H9 (cell line): Measurements from ENCODE around the gene SCYL3. TPM values are rescaled to one million over a fixed set of nuclear protein-coding genes. Genes with fewer than 3 reads are reported as not detected.

Source experiments
- DNase-seq: peaks from one replicate; pipeline ENCODE4 v3.0.0-alpha.2; 2017
- H2AFZ ChIP-seq: one replicate; pipeline ENCODE4 v1.6.1; 2013; ENCODE audit warnings: mild to moderate bottlenecking, low read length, control low read depth, moderate library complexity
- H2AK5ac ChIP-seq: 2 replicates; pipeline ENCODE4 v1.6.1; 2013; ENCODE audit warnings: low read length, control low read depth, mixed read lengths; ENCODE audit not compliant: insufficient read length
- H2BK120ac ChIP-seq: one replicate; pipeline ENCODE4 v1.6.1; 2013; ENCODE audit warnings: low read depth, mild to moderate bottlenecking, low read length, control low read depth, inconsistent platforms; ENCODE audit not compliant: poor library complexity, severe bottlenecking
- H2BK12ac ChIP-seq: 2 replicates; pipeline ENCODE4 v1.6.1; 2013; ENCODE audit warnings: low read length, control low read depth, mixed read lengths, low read depth; ENCODE audit not compliant: insufficient read length
- H2BK15ac ChIP-seq: 2 replicates; pipeline ENCODE4 v1.6.1; 2013; ENCODE audit warnings: low read depth, low read length, control low read depth
- H2BK20ac ChIP-seq: one replicate; pipeline ENCODE4 v1.6.1; 2013; ENCODE audit warnings: low read depth, mild to moderate bottlenecking, low read length, control low read depth, inconsistent platforms; ENCODE audit not compliant: poor library complexity, severe bottlenecking
- H2BK5ac ChIP-seq: 2 replicates; pipeline ENCODE4 v1.6.1; 2013; ENCODE audit warnings: low read length, control low read depth, mixed read lengths; ENCODE audit not compliant: insufficient read length
- H3K14ac ChIP-seq: 2 replicates; pipeline ENCODE4 v1.6.1; 2013; ENCODE audit warnings: low read length, control low read depth; ENCODE audit not compliant: insufficient read depth
- H3K18ac ChIP-seq: 2 replicates; pipeline ENCODE4 v1.6.1; 2013; ENCODE audit warnings: low read depth, mild to moderate bottlenecking, mixed read lengths, low read length, control low read depth; ENCODE audit not compliant: insufficient read length
- H3K23ac ChIP-seq: 2 replicates; pipeline ENCODE4 v1.6.1; 2013; ENCODE audit warnings: low read length, control low read depth, mixed read lengths, low read depth; ENCODE audit not compliant: insufficient read length
- H3K23me2 ChIP-seq: 2 replicates; pipeline ENCODE4 v1.6.1; 2013; ENCODE audit warnings: low read depth, mild to moderate bottlenecking, mixed read lengths, low read length, control low read depth; ENCODE audit not compliant: insufficient read length, poor library complexity, severe bottlenecking
- H3K27ac ChIP-seq: 2 replicates; pipeline ENCODE4 v1.5.1; 2013; ENCODE audit warnings: low read length, control low read depth, mixed read lengths, low read depth; ENCODE audit not compliant: insufficient read length
- H3K27me3 ChIP-seq: 2 replicates; pipeline ENCODE4 v1.6.1; 2013; ENCODE audit warnings: low read length, control low read depth, inconsistent platforms; ENCODE audit not compliant: insufficient read depth
- H3K4ac ChIP-seq: 2 replicates; pipeline ENCODE4 v1.6.1; 2013; ENCODE audit warnings: low read depth, mild to moderate bottlenecking, control low read depth, inconsistent platforms, low read length, moderate library complexity
- H3K4me1 ChIP-seq: 2 replicates; pipeline ENCODE4 v1.6.1; 2013; ENCODE audit warnings: low read length, control low read depth, inconsistent platforms; ENCODE audit not compliant: insufficient read depth
- H3K4me2 ChIP-seq: 2 replicates; pipeline ENCODE4 v1.6.1; 2013; ENCODE audit warnings: low read length, control low read depth, mixed read lengths; ENCODE audit not compliant: insufficient read length, insufficient read depth
- H3K56ac ChIP-seq: 2 replicates; pipeline ENCODE4 v1.6.1; 2013; ENCODE audit warnings: low read depth, mild to moderate bottlenecking, mixed read lengths, low read length, control low read depth; ENCODE audit not compliant: insufficient read length
- H3K79me1 ChIP-seq: 2 replicates; pipeline ENCODE4 v1.6.1; 2013; ENCODE audit warnings: low read depth, mild to moderate bottlenecking, moderate library complexity, low read length, control low read depth, inconsistent platforms; ENCODE audit not compliant: insufficient read depth, poor library complexity, severe bottlenecking
- H3K79me2 ChIP-seq: 2 replicates; pipeline ENCODE4 v1.6.1; 2013; ENCODE audit warnings: low read length, control low read depth, inconsistent platforms; ENCODE audit not compliant: insufficient read depth
- H3K9ac ChIP-seq: 2 replicates; pipeline ENCODE4 v1.6.1; 2013; ENCODE audit warnings: low read length, control low read depth, mixed read lengths; ENCODE audit not compliant: insufficient read length; ENCODE audit errors: extremely low read depth
- H3K9me3 ChIP-seq: one replicate; pipeline ENCODE4 v1.6.1; 2013; ENCODE audit warnings: low read depth, low read length, inconsistent platforms; ENCODE audit not compliant: control insufficient read depth
- H3T11ph ChIP-seq: one replicate; pipeline ENCODE4 v1.6.1; 2013; ENCODE audit warnings: mild to moderate bottlenecking, low read length, control low read depth, inconsistent platforms
- H4K20me1 ChIP-seq: one replicate; pipeline ENCODE4 v1.6.1; 2013; ENCODE audit not compliant: control insufficient read depth, insufficient read length, insufficient read depth
- H4K5ac ChIP-seq: 2 replicates; pipeline ENCODE4 v1.6.1; 2013; ENCODE audit warnings: low read depth, mild to moderate bottlenecking, mixed read lengths, low read length, control low read depth; ENCODE audit not compliant: insufficient read length
- H4K8ac ChIP-seq: replicated peaks from 2 replicates; pipeline ENCODE4 v1.6.1; 2013; ENCODE audit warnings: low read length, control low read depth, mixed read lengths, low read depth; ENCODE audit not compliant: insufficient read length
- H4K91ac ChIP-seq: 2 replicates; pipeline ENCODE4 v1.6.1; 2013; ENCODE audit warnings: low read depth, mild to moderate bottlenecking, moderate library complexity, mixed read lengths, low read length, control low read depth; ENCODE audit not compliant: insufficient read length
- H3K27ac Mint-ChIP-seq, 3 experiments: 2 replicates in 2 of 3; 3 replicates in 1 of 3; pipeline ENCODE4 v1.8.0; 2020 to 2021; ENCODE audit warnings: mixed read lengths in 3 of 3, mild to moderate bottlenecking in 1 of 3, moderate library complexity in 1 of 3
- H3K27me3 Mint-ChIP-seq: 2 replicates; pipeline ENCODE4 v1.8.0; 2021; ENCODE audit warnings: low read depth, mild to moderate bottlenecking, moderate library complexity, mixed read lengths
- H3K36me3 Mint-ChIP-seq, 3 experiments: 2 replicates in 2 of 3; 3 replicates in 1 of 3; pipeline ENCODE4 v1.8.0; 2020 to 2021; ENCODE audit warnings: low read depth in 3 of 3, mixed read lengths in 3 of 3; ENCODE audit not compliant: insufficient read depth in 1 of 3
- H3K4me1 Mint-ChIP-seq, 2 experiments: 2 replicates each; pipeline ENCODE4 v1.8.0; 2020; ENCODE audit warnings: mixed read lengths in 2 of 2
- H3K4me3 Mint-ChIP-seq, 2 experiments: 2 replicates in 1 of 2; 3 replicates in 1 of 2; pipeline ENCODE4 v1.8.0; 2020 to 2021; ENCODE audit warnings: mild to moderate bottlenecking in 2 of 2, mixed read lengths in 2 of 2, moderate library complexity in 1 of 2
- H3K9me3 Mint-ChIP-seq, 2 experiments: 2 replicates in 1 of 2; 3 replicates in 1 of 2; pipeline ENCODE4 v1.8.0; 2020; ENCODE audit warnings: mild to moderate bottlenecking in 2 of 2, mixed read lengths in 2 of 2, moderate library complexity in 1 of 2
- WGBS: extraction: QIAGEN DNeasy Blood & Tissue Kit; methylation state at CpG from one replicate; pipeline ENCODE4 v1.1.7; 2013; ENCODE audit warnings: missing lambda C conversion rate, low lambda C conversion rate, mixed read lengths; ENCODE audit not compliant: insufficient read length; ENCODE audit errors: extremely low coverage; 5-methylcytosine and 5-hydroxymethylcytosine counted together
- total RNA-seq: library from RNA; stranded (reverse); gene quantifications from 2 replicates; pipeline ENCODE4 v1.2.1, GENCODE V29; 2021
- TF ChIP-seq, protein P1 (sequence below): fragments of 200-600 bp; sonication (generic); conservative IDR thresholded peaks from 3 replicates; pipeline ENCODE4 v1.8.0; 2021; ENCODE audit warnings: antibody characterized with exemption, mild to moderate bottlenecking

Gene SCYL3
- total RNA-seq, 1 experiment from 2014 or later: 3.9 TPM

DNA sequence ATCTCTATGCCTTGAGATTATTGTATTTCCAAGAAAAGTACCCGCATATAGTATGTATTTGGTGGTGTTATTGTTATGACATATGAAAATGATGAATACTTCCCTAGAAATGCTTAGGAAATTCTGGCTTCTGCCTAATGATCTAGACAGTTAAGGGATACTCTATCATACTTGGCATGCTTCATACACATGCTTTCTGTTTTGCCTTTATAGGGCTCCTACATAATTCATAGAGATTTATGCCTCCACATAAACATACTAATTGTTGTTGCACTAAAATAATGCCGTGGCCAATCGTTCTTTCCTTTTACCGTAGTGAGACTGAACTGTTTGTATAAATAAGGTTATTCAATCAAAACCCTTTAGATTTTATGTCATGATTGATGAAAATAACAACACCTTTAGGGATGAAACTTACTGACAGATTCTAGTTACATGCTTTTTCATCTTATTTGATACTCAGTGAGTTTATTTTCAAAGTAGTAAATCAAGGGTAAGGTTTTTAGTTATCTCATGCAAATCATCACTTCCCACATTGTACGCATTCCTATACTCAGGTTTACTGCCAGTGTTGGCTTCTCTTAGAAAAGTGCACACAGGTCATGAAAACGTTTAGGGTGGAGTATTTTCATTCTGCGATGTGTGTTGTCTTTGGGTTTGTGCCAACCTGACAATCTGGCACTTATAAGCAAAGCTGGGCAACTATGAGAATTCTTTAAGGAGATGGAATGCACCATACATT lies 40.5 kb upstream of the SCYL3 start:
- Histone ChIP-seq H2AK5ac (no peak overlapping the region), H2BK15ac (no peak overlapping the region), H3K23ac (no peak overlapping the region), H3K27ac (no peak overlapping the region), H3K4ac (no peak overlapping the region), H2BK12ac (no peak overlapping the region), H3K27me3 (no peaks in the 10 kb centered on the region), H3K56ac (no peak overlapping the region), H2BK120ac (no peak overlapping the region), H3K18ac (no peak overlapping the region), H3K79me2 (no peaks in the 10 kb centered on the region), H4K8ac (no peak overlapping the region), H3K9me3 (no peaks in the 10 kb centered on the region), H3K79me1 (no peaks in the 10 kb centered on the region), H3K9ac (no peak overlapping the region), H2BK20ac (no peak overlapping the region), H3K4me1 (no peaks in the 10 kb centered on the region), H3K14ac (no peak overlapping the region), H3T11ph (no peak overlapping the region), H4K91ac (no peak overlapping the region), H3K4me2 (no peak overlapping the region), H4K5ac (no peak overlapping the region), H2BK5ac (no peak overlapping the region), H4K20me1 (no peaks in the 10 kb centered on the region), H2AFZ (no peak overlapping the region), H3K23me2 (no peaks in the 10 kb centered on the region)
- H3K9me3 Mint-ChIP-seq: no peaks in the 10 kb centered on the region
- WGBS: no CpG with 5 or more reads among the region's 7 CpGs
- H3K27ac Mint-ChIP-seq: no peak overlapping the region
- H3K27me3 Mint-ChIP-seq: no peaks in the 10 kb centered on the region
- TF ChIP-seq, protein P1, sequence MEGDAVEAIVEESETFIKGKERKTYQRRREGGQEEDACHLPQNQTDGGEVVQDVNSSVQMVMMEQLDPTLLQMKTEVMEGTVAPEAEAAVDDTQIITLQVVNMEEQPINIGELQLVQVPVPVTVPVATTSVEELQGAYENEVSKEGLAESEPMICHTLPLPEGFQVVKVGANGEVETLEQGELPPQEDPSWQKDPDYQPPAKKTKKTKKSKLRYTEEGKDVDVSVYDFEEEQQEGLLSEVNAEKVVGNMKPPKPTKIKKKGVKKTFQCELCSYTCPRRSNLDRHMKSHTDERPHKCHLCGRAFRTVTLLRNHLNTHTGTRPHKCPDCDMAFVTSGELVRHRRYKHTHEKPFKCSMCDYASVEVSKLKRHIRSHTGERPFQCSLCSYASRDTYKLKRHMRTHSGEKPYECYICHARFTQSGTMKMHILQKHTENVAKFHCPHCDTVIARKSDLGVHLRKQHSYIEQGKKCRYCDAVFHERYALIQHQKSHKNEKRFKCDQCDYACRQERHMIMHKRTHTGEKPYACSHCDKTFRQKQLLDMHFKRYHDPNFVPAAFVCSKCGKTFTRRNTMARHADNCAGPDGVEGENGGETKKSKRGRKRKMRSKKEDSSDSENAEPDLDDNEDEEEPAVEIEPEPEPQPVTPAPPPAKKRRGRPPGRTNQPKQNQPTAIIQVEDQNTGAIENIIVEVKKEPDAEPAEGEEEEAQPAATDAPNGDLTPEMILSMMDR: no peak
- H3K36me3 Mint-ChIP-seq: no peaks in the 10 kb centered on the region
- no peaks in the 10 kb centered on the region for H3K4me1 Mint-ChIP-seq
- no peak overlapping the region for H3K4me3 Mint-ChIP-seq
- no peak for DNase-seq
